Small intestine (tissue), 7 donors: ENCODE measurements around the gene RPS6KL1. TPM values are rescaled to one million over a fixed set of nuclear protein-coding genes. Genes with fewer than 3 reads are reported as not detected.

Source experiments
- DNase-seq, 2 donors: peaks; one replicate each; pipeline versions ENCODE4 v3.0.0 to v3.0.0-alpha.2; 2013
- FAIRE-seq: peaks from 2 replicates; lab custom pipeline; 2012; peaks lifted over from hg19 to GRCh38; lab: Jason Lieb, UNC
- H3K27ac ChIP-seq, 3 donors: one replicate each; pipeline ENCODE4 v1.5.1; 2013; ENCODE audit warnings: low read length in 2 of 3, mild to moderate bottlenecking in 2 of 3, control low read depth in 1 of 3, inconsistent platforms in 1 of 3, low read depth in 1 of 3, moderate library complexity in 1 of 3
- H3K27me3 ChIP-seq, 3 donors: one replicate each; pipeline ENCODE4 v1.6.1; 2013; ENCODE audit warnings: low read length in 3 of 3, inconsistent platforms in 1 of 3; ENCODE audit not compliant: control insufficient read depth in 3 of 3, insufficient read depth in 3 of 3
- H3K36me3 ChIP-seq, 3 donors: one replicate each; pipeline ENCODE4 v1.6.1; 2013; ENCODE audit warnings: low read length in 3 of 3, inconsistent platforms in 1 of 3, low read depth in 1 of 3, mild to moderate bottlenecking in 1 of 3, moderate library complexity in 1 of 3; ENCODE audit not compliant: control insufficient read depth in 3 of 3, insufficient read depth in 2 of 3
- H3K4me1 ChIP-seq, 3 donors: one replicate each; pipeline ENCODE4 v1.6.1; 2013; ENCODE audit warnings: low read length in 2 of 3, inconsistent platforms in 1 of 3, low read depth in 1 of 3, mild to moderate bottlenecking in 1 of 3, moderate library complexity in 1 of 3; ENCODE audit not compliant: control insufficient read depth in 3 of 3, insufficient read depth in 2 of 3
- H3K4me3 ChIP-seq, 3 donors: one replicate each; pipeline ENCODE4 v1.5.1; 2013; ENCODE audit warnings: low read length in 3 of 3, control low read depth in 1 of 3, inconsistent platforms in 1 of 3, low read depth in 1 of 3, mild to moderate bottlenecking in 1 of 3, moderate library complexity in 1 of 3
- H3K9me3 ChIP-seq, 2 donors: one replicate each; pipeline ENCODE4 v1.6.1; 2013; ENCODE audit warnings: low read depth in 1 of 2, low read length in 1 of 2; ENCODE audit not compliant: control insufficient read depth in 2 of 2, insufficient read depth in 1 of 2
- WGBS, 3 donors: extraction: QIAGEN DNeasy Blood & Tissue Kit; methylation state at CpG; one replicate each; pipeline ENCODE4 v1.1.7; 2013; 5-methylcytosine and 5-hydroxymethylcytosine counted together
- polyA plus RNA-seq, 4 donors: library from polyadenylated mRNA; stranded (reverse) in 3 of 4; unstranded in 1 of 4; fragments of 200-250 nt in 3 of 4; fragments of 120-200 nt in 1 of 4; gene quantifications; one replicate each; pipeline versions ENCODE4 v1.2.1 to v1.2.3, GENCODE V29; 2013
- donor health status: healthy with polysubstance abuse.
- donor health status: control.
- donor health status: control.
- donor health status: Bipolar disorder and iron deficiency.
- donor health status: healthy.

RPS6KL1 gene
- polyA plus RNA-seq, 4 donors, result 1.8 to 3.5 (median 3.0) TPM

- Histone ChIP-seq H3K9me3 (no peaks in the 10 kb centered on the region), H3K4me1 (no peaks in the 10 kb centered on the region), H3K36me3 (peaks cover 0 to 2% (median 0%) of the 10 kb centered on the region in 3 donors), H3K27ac (no peak overlapping the region), H3K4me3 (peak overlapping the region; percentile 47 to 73 (median 53)), H3K27me3 (peaks cover 0 to 3% (median 0%) of the 10 kb centered on the region in 3 donors)
- DNase-seq (no peak), FAIRE-seq (no peak)
- WGBS, 3 donors, result 74 to 82% (median 81%) methylated on average over 19 of the region's 19 CpGs
These were observed 891 bp downstream of the RPS6KL1 start for GRCh38 chr14:74921987-74922751.

- no peak for DNase-seq
- H3K4me1 ChIP-seq, result no peaks in the 10 kb centered on the region
- FAIRE-seq, result no peak
- no peak overlapping the region for H3K27ac ChIP-seq
- 89 to 93% (median 91%) methylated on average over 19 of the region's 19 CpGs for WGBS, 3 donors
- no peaks in the 10 kb centered on the region for H3K9me3 ChIP-seq
- H3K36me3 ChIP-seq, result peaks cover 0 to 2% (median 0%) of the 10 kb centered on the region in 3 donors
- H3K4me3 ChIP-seq, result no peak overlapping the region
- peaks cover 0 to 3% (median 0%) of the 10 kb centered on the region in 3 donors for H3K27me3 ChIP-seq
These were observed 1.9 kb downstream of the RPS6KL1 start for GRCh38 chr14:74921053-74921620.

- H3K27me3 ChIP-seq, result peaks cover 0 to 3% (median 0%) of the 10 kb centered on the region in 3 donors
- 84 to 94% (median 89%) methylated on average over 4 of the region's 4 CpGs for WGBS, 3 donors
- peaks cover 0 to 2% (median 0%) of the 10 kb centered on the region in 3 donors for H3K36me3 ChIP-seq
- H3K4me1 ChIP-seq, result no peaks in the 10 kb centered on the region
- no peak for DNase-seq
- H3K27ac ChIP-seq, result no peak overlapping the region
- no peaks in the 10 kb centered on the region for H3K9me3 ChIP-seq
- no peak for FAIRE-seq
- no peak overlapping the region for H3K4me3 ChIP-seq
These were observed 2.8 kb downstream of the RPS6KL1 start for GRCh38 chr14:74920281-74920680.

GRCh38 chr14:74919421-74920165 lies 3.5 kb downstream of the RPS6KL1 start:
- H3K9me3 ChIP-seq, result no peaks in the 10 kb centered on the region
- H3K27ac ChIP-seq, result no peak overlapping the region
- peaks cover 0 to 2% (median 0%) of the 10 kb centered on the region in 3 donors for H3K36me3 ChIP-seq
- peaks cover 0 to 3% (median 0%) of the 10 kb centered on the region in 3 donors for H3K27me3 ChIP-seq
- WGBS, 3 donors, result 89 to 94% (median 91%) methylated on average over 21 to 22 of the region's 22 CpGs
- DNase-seq (no peak), FAIRE-seq (no peak)
- no peak overlapping the region for H3K4me3 ChIP-seq
- H3K4me1 ChIP-seq, result no peaks in the 10 kb centered on the region

DNA sequence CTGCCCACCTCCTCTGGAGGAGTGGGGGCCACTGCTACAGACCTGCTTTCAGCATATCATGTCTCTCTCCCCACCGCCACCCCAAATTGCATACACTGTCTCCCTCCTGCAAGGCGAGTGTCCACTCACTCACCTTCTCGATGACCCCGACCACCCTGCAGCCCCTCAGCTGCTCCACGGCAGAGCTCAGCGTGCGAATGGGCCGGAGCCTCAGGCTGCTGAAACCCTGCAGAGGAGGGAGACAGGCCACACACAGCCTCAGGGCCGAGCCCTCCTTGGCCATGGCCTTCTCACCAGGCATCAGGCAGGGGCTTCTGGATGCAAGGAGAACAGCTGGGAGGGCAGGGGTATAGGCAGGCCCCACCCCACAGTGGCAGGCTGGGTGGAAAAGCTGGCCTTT lies 4.7 kb downstream of the RPS6KL1 start:
- FAIRE-seq, result no peak

DNA sequence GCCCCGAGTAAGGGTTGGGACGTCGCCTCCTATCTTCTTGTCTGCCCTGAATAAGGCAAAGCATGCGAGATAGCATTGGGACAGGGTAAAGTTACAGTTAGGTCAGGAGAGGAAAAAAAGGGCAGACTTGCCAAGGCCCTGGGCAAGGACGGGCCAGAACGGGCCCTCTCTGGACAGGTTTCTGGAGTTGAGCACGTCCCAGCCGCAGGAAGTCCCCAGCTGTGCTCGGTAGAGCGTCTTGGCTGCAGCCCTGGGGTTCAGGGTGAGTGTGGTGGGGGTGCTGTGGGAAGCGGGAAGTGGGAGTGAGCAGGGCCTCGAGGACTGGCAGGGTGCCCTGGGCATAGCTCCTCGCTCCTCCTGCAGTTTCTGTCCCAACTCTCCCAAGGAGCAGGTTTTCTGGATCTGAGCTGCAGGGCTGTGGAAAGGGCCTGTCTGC lies 5.4 kb downstream of the RPS6KL1 start:
- DNase-seq (no peak), FAIRE-seq (no peak)
- WGBS, 3 donors, result 59 to 83% (median 75%) methylated on average over 13 of the region's 13 CpGs
- Histone ChIP-seq H3K9me3 (no peaks in the 10 kb centered on the region), H3K27me3 (no peaks in the 10 kb centered on the region), H3K4me3 (no peak overlapping the region), H3K36me3 (peaks cover 0 to 2% (median 0%) of the 10 kb centered on the region in 3 donors), H3K4me1 (no peaks in the 10 kb centered on the region), H3K27ac (no peak overlapping the region)

More for the DNA sequence above, 4.7 kb downstream of the RPS6KL1 start:
- H3K4me3 ChIP-seq, result no peak overlapping the region
- H3K36me3 ChIP-seq, result peaks cover 0 to 2% (median 0%) of the 10 kb centered on the region in 3 donors
- no peak overlapping the region for H3K27ac ChIP-seq
- 94 to 96% (median 94%) methylated on average over 9 of the region's 9 CpGs for WGBS, 3 donors
- no peak for DNase-seq
- peaks cover 0 to 3% (median 0%) of the 10 kb centered on the region in 3 donors for H3K27me3 ChIP-seq
- H3K9me3 ChIP-seq, result no peaks in the 10 kb centered on the region
- H3K4me1 ChIP-seq, result no peaks in the 10 kb centered on the region

GRCh38 chr14:74917178-74917543 lies 5.9 kb downstream of the RPS6KL1 start:
- 89 to 94% (median 89%) methylated on average over 5 of the region's 5 CpGs for WGBS, 3 donors
- Histone ChIP-seq H3K4me1 (no peaks in the 10 kb centered on the region), H3K36me3 (peaks cover 0 to 2% (median 0%) of the 10 kb centered on the region in 3 donors), H3K27ac (no peak overlapping the region), H3K9me3 (no peaks in the 10 kb centered on the region), H3K27me3 (no peaks in the 10 kb centered on the region), H3K4me3 (no peak overlapping the region)
- no peak for DNase-seq
- no peak for FAIRE-seq

GRCh38 chr14:74915826-74916225 lies 7.2 kb downstream of the RPS6KL1 start:
- Histone ChIP-seq H3K27me3 (no peaks in the 10 kb centered on the region), H3K4me1 (peaks cover 0 to 5% (median 0%) of the 10 kb centered on the region in 3 donors), H3K9me3 (no peaks in the 10 kb centered on the region), H3K27ac (no peak overlapping the region), H3K4me3 (no peak overlapping the region), H3K36me3 (peaks cover 0 to 2% (median 0%) of the 10 kb centered on the region in 3 donors)
- no peak for DNase-seq
- FAIRE-seq, result no peak
- WGBS, 3 donors, result 46 to 56% (median 52%) methylated on average over 7 of the region's 7 CpGs
